B cell (primary cell): ENCODE measurements around the gene PGR. TPM values are rescaled to one million over a fixed set of nuclear protein-coding genes. Genes with fewer than 3 reads are reported as not detected.

ENCODE experiments used
- ATAC-seq: fragments of 200-7000 bp; cut with Tn5 transposase; one replicate; pipeline ENCODE4 v1.10.0; 2021; ENCODE audit warnings: low read depth, mild to moderate bottlenecking, moderate number of reproducible peaks, moderate library complexity
- CTCF ChIA-PET: fragments of 350-600 bp; sonication (Branson Sonifier 250); formaldehyde crosslinking; loops from one replicate; lab custom pipeline; 2021; ENCODE audit warnings: antibody characterized with exemption, inconsistent platforms; lab: Charles Lee
- POLR2A ChIA-PET: fragments of 350-600 bp; sonication (Branson Sonifier 250); formaldehyde crosslinking; loops from one replicate; lab custom pipeline; 2021; ENCODE audit warnings: antibody characterized with exemption; lab: Charles Lee
- DNase-seq: peaks from one replicate; pipeline ENCODE4 v3.0.0; 2013
- H2AFZ ChIP-seq: 2 replicates; pipeline ENCODE4 v1.6.1; 2012; ENCODE audit warnings: mild to moderate bottlenecking, low read depth, low read length; ENCODE audit not compliant: insufficient read depth, poor library complexity, severe bottlenecking
- H3K27ac ChIP-seq, 2 donors: 1 replicate in 1 of 2; 2 replicates in 1 of 2; pipeline ENCODE4 v1.5.1; 2012 to 2013; ENCODE audit warnings: low read length in 2 of 2, mild to moderate bottlenecking in 2 of 2, moderate library complexity in 1 of 2
- H3K27me3 ChIP-seq, 4 experiments: fragments of 200-600 bp in 1 of 4; sonication (generic) in 1 of 4; replicated peaks in 1 of 4; 1 replicate in 2 of 4; 2 replicates in 2 of 4; pipeline versions ENCODE4 v1.6.1 to v1.7.0; 2013 to 2016; ENCODE audit warnings: low read length in 3 of 4, mild to moderate bottlenecking in 2 of 4, mixed read lengths in 1 of 4, moderate library complexity in 1 of 4; ENCODE audit not compliant: insufficient read depth in 4 of 4, control insufficient read depth in 3 of 4; ENCODE audit errors: control extremely low read depth in 1 of 4
- H3K36me3 ChIP-seq, 2 experiments: replicated peaks in 1 of 2; 1 replicate in 1 of 2; 2 replicates in 1 of 2; pipeline versions ENCODE4 v1.6.1 to v1.7.1; 2013; ENCODE audit warnings: low read length in 1 of 2; ENCODE audit not compliant: insufficient read depth in 2 of 2, control insufficient read depth in 1 of 2; ENCODE audit errors: control extremely low read depth in 1 of 2, extremely low read depth in 1 of 2
- H3K4me1 ChIP-seq, 2 donors: fragments of 200-600 bp in 1 of 2; sonication (generic) in 1 of 2; 1 replicate in 1 of 2; 2 replicates in 1 of 2; pipeline versions ENCODE4 v1.5.1 to v1.6.1; 2013 to 2017; ENCODE audit warnings: low read length in 2 of 2; ENCODE audit not compliant: control insufficient read depth in 2 of 2, insufficient read depth in 2 of 2
- H3K4me2 ChIP-seq: replicated peaks from 2 replicates; pipeline ENCODE3; 2012; ENCODE audit warnings: mild to moderate bottlenecking, low read depth, low read length; ENCODE audit not compliant: poor library complexity, severe bottlenecking
- H3K4me3 ChIP-seq, 5 experiments: fragments of 200-600 bp in 1 of 5; sonication (generic) in 1 of 5; 1 replicate in 3 of 5; 2 replicates in 2 of 5; pipeline versions ENCODE4 v1.5.1 to v1.7.0; 2011 to 2016; ENCODE audit warnings: low read length in 4 of 5, mild to moderate bottlenecking in 4 of 5, low read depth in 2 of 5, control low read depth in 1 of 5, moderate library complexity in 1 of 5; ENCODE audit not compliant: insufficient read depth in 1 of 5; ENCODE audit errors: control extremely low read depth in 1 of 5, extremely low read depth in 1 of 5
- H3K79me2 ChIP-seq: fragments of 200-600 bp; sonication (generic); one replicate; pipeline ENCODE4 v1.6.0; 2016; ENCODE audit warnings: low read length; ENCODE audit not compliant: control insufficient read depth, insufficient read depth
- H3K9ac ChIP-seq: fragments of 200-600 bp; sonication (generic); 2 replicates; pipeline ENCODE4 v1.6.1; 2017; ENCODE audit warnings: mild to moderate bottlenecking, low read length, moderate library complexity
- H3K9me3 ChIP-seq, 3 donors: one replicate each; pipeline versions ENCODE4 v1.6.1 to v1.7.1; 2013; ENCODE audit warnings: low read length in 2 of 3; ENCODE audit not compliant: control insufficient read depth in 2 of 3, insufficient read depth in 1 of 3; ENCODE audit errors: control extremely low read depth in 1 of 3
- H4K20me1 ChIP-seq: 2 replicates; pipeline ENCODE4 v1.6.0; 2012; ENCODE audit warnings: mild to moderate bottlenecking, low read length; ENCODE audit not compliant: insufficient read depth, control insufficient read depth, poor library complexity, severe bottlenecking
- H3K27ac Mint-ChIP-seq: one replicate; pipeline ENCODE4 v1.8.0; 2021; ENCODE audit warnings: mixed read lengths
- H3K27me3 Mint-ChIP-seq: one replicate; pipeline ENCODE4 v1.8.0; 2021; ENCODE audit warnings: mixed read lengths
- H3K4me1 Mint-ChIP-seq: one replicate; pipeline ENCODE4 v1.8.0; 2021; ENCODE audit warnings: mixed read lengths
- H3K4me3 Mint-ChIP-seq: one replicate; pipeline ENCODE4 v1.8.0; 2021; ENCODE audit warnings: mixed read lengths
- H3K9me3 Mint-ChIP-seq: one replicate; pipeline ENCODE4 v1.8.0; 2022; ENCODE audit warnings: mixed read lengths; ENCODE audit not compliant: insufficient read depth
- CTCF ChIP-seq: fragments of 200-600 bp; IDR thresholded peaks from one replicate; pipeline ENCODE4 v1.8.0; 2022; ENCODE audit warnings: antibody characterized with exemption, mild to moderate bottlenecking
- EZH2 ChIP-seq: IDR thresholded peaks from 2 replicates; pipeline ENCODE4 v1.6.1; 2012; ENCODE audit warnings: borderline replicate concordance, low read depth, mild to moderate bottlenecking, moderate library complexity, low read length; ENCODE audit not compliant: insufficient read depth, poor library complexity, severe bottlenecking
- WGBS: methylation state at CpG from one replicate; pipeline ENCODE4 v1.1.5; 2013; ENCODE audit warnings: missing lambda C conversion rate; ENCODE audit not compliant: insufficient coverage; 5-methylcytosine and 5-hydroxymethylcytosine counted together
- intact Hi-C: fragments of 100-400 bp; cut with micrococcal nuclease; formaldehyde crosslinking; loops from one replicate; pipeline ENCODE4 v1.10.0; 2022
- polyA plus RNA-seq: library from polyadenylated mRNA; depleted of rRNA; stranded (reverse); fragments of >200 nt; gene quantifications from 2 replicates; pipeline ENCODE4 v1.2.3, GENCODE V29; 2012
- total RNA-seq, 2 donors: library from RNA; stranded (reverse); fragments of 120-200 nt in 1 of 2; gene quantifications; 1 replicate in 1 of 2; 2 replicates in 1 of 2; pipeline versions ENCODE4 v1.2.3 to v1.2.4, GENCODE V29; 2013 to 2022

Gene PGR
- total and polyA plus RNA-seq, 2 donors (not counting 1 experiment from before 2014, with no cell fraction given), result not detected

GRCh38 chr11:101059331-101059730 lies 70.3 kb downstream of the PGR start:
- no peak overlapping the region for H2AFZ ChIP-seq
- no CpG with 5 or more reads among the region's 4 CpGs for WGBS
- no peak overlapping the region for H3K4me3 ChIP-seq
- no peaks in the 10 kb centered on the region for H3K4me1 ChIP-seq
- H3K27ac Mint-ChIP-seq, result no peak overlapping the region
- ATAC-seq, result no peak
- intact Hi-C loops, result no loop called here
- H3K4me1 Mint-ChIP-seq, result no peaks in the 10 kb centered on the region
- H3K27ac ChIP-seq, result no peak overlapping the region
- H3K9ac ChIP-seq, result no peak overlapping the region
- no peaks in the 10 kb centered on the region for H3K36me3 ChIP-seq
- no peaks in the 10 kb centered on the region for H4K20me1 ChIP-seq
- ChIA-PET CTCF (no interaction called here), POLR2A (no interaction called here)
- H3K27me3 ChIP-seq, result no peaks in the 10 kb centered on the region
- no peaks in the 10 kb centered on the region for H3K79me2 ChIP-seq
- H3K9me3 ChIP-seq, result no peaks in the 10 kb centered on the region
- no peaks in the 10 kb centered on the region for H3K9me3 Mint-ChIP-seq
- no peak overlapping the region for H3K4me3 Mint-ChIP-seq
- H3K27me3 Mint-ChIP-seq, result no peaks in the 10 kb centered on the region
- no peak overlapping the region for H3K4me2 ChIP-seq
- no peak for DNase-seq
- TF ChIP-seq EZH2 (no peak), CTCF (no peak)

GRCh38 chr11:101053492-101053891 lies 76.1 kb downstream of the PGR start:
- H3K4me3 ChIP-seq, result no peak overlapping the region
- Mint-ChIP-seq H3K27me3 (peaks cover 13% of the 10 kb centered on the region), H3K4me1 (no peaks in the 10 kb centered on the region), H3K4me3 (no peak overlapping the region), H3K27ac (no peak overlapping the region), H3K9me3 (no peaks in the 10 kb centered on the region)
- intact Hi-C loops, result no loop called here
- ChIA-PET POLR2A (no interaction called here), CTCF (no interaction called here)
- H3K27me3 ChIP-seq, result peaks cover 0 to 3% (median 0%) of the 10 kb centered on the region in 4 experiments
- H3K9me3 ChIP-seq, result no peaks in the 10 kb centered on the region
- no peaks in the 10 kb centered on the region for H3K4me1 ChIP-seq
- no peaks in the 10 kb centered on the region for H3K79me2 ChIP-seq
- H4K20me1 ChIP-seq, result no peaks in the 10 kb centered on the region
- ATAC-seq, result no peak
- no peak overlapping the region for H3K27ac ChIP-seq
- no peak for TF ChIP-seq CTCF
- TF ChIP-seq EZH2, result no peak
- no peaks in the 10 kb centered on the region for H3K36me3 ChIP-seq
- H3K4me2 ChIP-seq, result no peak overlapping the region
- DNase-seq, result no peak
- no peak overlapping the region for H2AFZ ChIP-seq
- no peak overlapping the region for H3K9ac ChIP-seq
- WGBS, result no CpG with 5 or more reads among the region's 1 CpG
